Small intestine (tissue), 7 donors: ENCODE data around the gene CD7. TPM values are rescaled to one million over a fixed set of nuclear protein-coding genes. Genes with fewer than 3 reads are reported as not detected.

Experiments used
- DNase-seq, 2 donors: peaks; one replicate each; pipeline versions ENCODE4 v3.0.0 to v3.0.0-alpha.2; 2013
- FAIRE-seq: peaks from 2 replicates; lab custom pipeline; 2012; peaks lifted over from hg19 to GRCh38; lab: Jason Lieb, UNC
- H3K27ac ChIP-seq, 3 donors: one replicate each; pipeline ENCODE4 v1.5.1; 2013; ENCODE audit warnings: low read length in 2 of 3, mild to moderate bottlenecking in 2 of 3, control low read depth in 1 of 3, inconsistent platforms in 1 of 3, low read depth in 1 of 3, moderate library complexity in 1 of 3
- H3K27me3 ChIP-seq, 3 donors: one replicate each; pipeline ENCODE4 v1.6.1; 2013; ENCODE audit warnings: low read length in 3 of 3, inconsistent platforms in 1 of 3; ENCODE audit not compliant: control insufficient read depth in 3 of 3, insufficient read depth in 3 of 3
- H3K36me3 ChIP-seq, 3 donors: one replicate each; pipeline ENCODE4 v1.6.1; 2013; ENCODE audit warnings: low read length in 3 of 3, inconsistent platforms in 1 of 3, low read depth in 1 of 3, mild to moderate bottlenecking in 1 of 3, moderate library complexity in 1 of 3; ENCODE audit not compliant: control insufficient read depth in 3 of 3, insufficient read depth in 2 of 3
- H3K4me1 ChIP-seq, 3 donors: one replicate each; pipeline ENCODE4 v1.6.1; 2013; ENCODE audit warnings: low read length in 2 of 3, inconsistent platforms in 1 of 3, low read depth in 1 of 3, mild to moderate bottlenecking in 1 of 3, moderate library complexity in 1 of 3; ENCODE audit not compliant: control insufficient read depth in 3 of 3, insufficient read depth in 2 of 3
- H3K4me3 ChIP-seq, 3 donors: one replicate each; pipeline ENCODE4 v1.5.1; 2013; ENCODE audit warnings: low read length in 3 of 3, control low read depth in 1 of 3, inconsistent platforms in 1 of 3, low read depth in 1 of 3, mild to moderate bottlenecking in 1 of 3, moderate library complexity in 1 of 3
- H3K9me3 ChIP-seq, 2 donors: one replicate each; pipeline ENCODE4 v1.6.1; 2013; ENCODE audit warnings: low read depth in 1 of 2, low read length in 1 of 2; ENCODE audit not compliant: control insufficient read depth in 2 of 2, insufficient read depth in 1 of 2
- WGBS, 3 donors: extraction: QIAGEN DNeasy Blood & Tissue Kit; methylation state at CpG; one replicate each; pipeline ENCODE4 v1.1.7; 2013; 5-methylcytosine and 5-hydroxymethylcytosine counted together
- polyA plus RNA-seq, 4 donors: library from polyadenylated mRNA; stranded (reverse) in 3 of 4; unstranded in 1 of 4; fragments of 200-250 nt in 3 of 4; fragments of 120-200 nt in 1 of 4; gene quantifications; one replicate each; pipeline versions ENCODE4 v1.2.1 to v1.2.3, GENCODE V29; 2013
- donor health status: healthy with polysubstance abuse.
- donor health status: control.
- donor health status: control.
- donor health status: Bipolar disorder and iron deficiency.
- donor health status: healthy.

Gene CD7
- polyA plus RNA-seq, 4 donors, result 3.4 to 10.8 (median 7.7) TPM

GRCh38 chr17:82357394-82357793 is 40.0 kb upstream of the CD7 start:
- DNase-seq, result no peak
- WGBS, 3 donors, result 26 to 50% (median 28%) methylated on average over 2 of the region's 2 CpGs

DNA sequence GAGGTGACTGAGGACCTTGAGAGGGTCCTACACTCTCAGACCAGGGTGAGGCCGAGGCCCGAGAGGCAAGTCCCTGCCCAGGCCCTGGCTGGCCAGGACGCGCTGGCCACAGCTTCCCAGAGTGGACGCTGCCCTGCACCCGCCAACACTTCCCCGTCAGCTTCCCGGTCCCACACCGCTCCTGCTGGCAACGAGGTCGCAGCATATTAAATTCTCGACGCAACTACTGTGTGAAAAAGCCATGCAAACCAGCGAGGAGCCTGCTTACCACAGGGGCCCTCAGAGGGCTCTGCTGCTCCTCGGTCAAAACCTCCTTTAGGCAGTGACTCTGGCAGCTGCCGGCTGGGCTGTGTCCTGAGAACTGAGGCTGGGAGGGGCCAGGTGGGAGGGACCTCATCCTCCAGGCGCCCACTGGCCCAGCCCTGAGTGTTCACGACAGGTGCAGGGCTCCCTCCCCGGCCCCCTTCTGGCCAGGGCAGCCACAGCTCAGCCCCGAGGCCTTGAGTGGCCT is 39.5 kb upstream of the CD7 start:
- DNase-seq (no peak), FAIRE-seq (no peak)
- WGBS, 3 donors, result 31 to 52% (median 41%) methylated on average over 19 to 20 of the region's 20 CpGs
- H3K9me3 ChIP-seq, result no peaks in the 10 kb centered on the region
- H3K27ac ChIP-seq, result no peak overlapping the region
- peaks cover 0 to 22% (median 6%) of the 10 kb centered on the region in 3 donors for H3K27me3 ChIP-seq
- no peak overlapping the region for H3K4me3 ChIP-seq
- peaks cover 0 to 1% (median 0%) of the 10 kb centered on the region in 3 donors for H3K4me1 ChIP-seq
- no peaks in the 10 kb centered on the region for H3K36me3 ChIP-seq

More at GRCh38 chr17:82357394-82357793, 40.0 kb upstream of the CD7 start:
- no peaks in the 10 kb centered on the region for H3K36me3 ChIP-seq
- H3K27me3 ChIP-seq, result peaks cover 0 to 22% (median 6%) of the 10 kb centered on the region in 3 donors
- no peaks in the 10 kb centered on the region for H3K4me1 ChIP-seq
- H3K27ac ChIP-seq, result no peak overlapping the region
- no peaks in the 10 kb centered on the region for H3K9me3 ChIP-seq
- no peak overlapping the region for H3K4me3 ChIP-seq
- no peak for FAIRE-seq

- FAIRE-seq (no peak), DNase-seq (no peak)
- 48 to 74% (median 63%) methylated on average over 11 of the region's 11 CpGs for WGBS, 3 donors
- Histone ChIP-seq H3K27ac (no peak overlapping the region), H3K4me1 (peaks cover 0 to 2% (median 0%) of the 10 kb centered on the region in 3 donors), H3K27me3 (peaks cover 0 to 22% (median 6%) of the 10 kb centered on the region in 3 donors), H3K4me3 (no peak overlapping the region), H3K36me3 (no peaks in the 10 kb centered on the region), H3K9me3 (no peaks in the 10 kb centered on the region)
Measured at GRCh38 chr17:82355770-82356427, 38.5 kb upstream of the CD7 start.

DNA sequence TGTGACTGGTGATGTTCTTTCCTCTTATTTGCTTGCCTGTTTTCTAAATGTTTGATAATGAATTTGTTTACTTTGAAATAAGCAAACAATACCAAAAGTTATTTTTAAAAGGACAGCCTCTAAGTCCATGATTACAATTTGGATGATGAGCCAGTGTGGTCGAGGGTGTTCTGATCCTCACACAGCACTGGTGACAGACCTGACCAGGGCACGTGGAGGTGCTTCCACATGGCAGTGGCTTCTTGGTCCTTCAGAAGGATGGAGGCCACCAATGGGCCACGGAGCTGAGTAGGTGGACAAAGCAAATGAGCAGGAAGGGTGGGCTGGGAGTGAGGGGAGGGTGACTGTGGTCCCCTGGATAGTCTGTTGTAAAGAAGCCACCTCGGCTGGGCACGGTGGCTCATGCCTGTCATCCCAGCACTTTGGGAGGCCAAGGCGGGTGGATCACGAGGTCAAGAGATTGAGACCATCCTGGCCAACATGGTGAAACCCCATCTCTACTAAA is 37.4 kb upstream of the CD7 start:
- Histone ChIP-seq H3K36me3 (no peaks in the 10 kb centered on the region), H3K27ac (no peak overlapping the region), H3K27me3 (peaks cover 0 to 22% (median 4%) of the 10 kb centered on the region in 3 donors), H3K4me1 (peaks cover 0 to 2% (median 0%) of the 10 kb centered on the region in 3 donors), H3K4me3 (no peak overlapping the region), H3K9me3 (no peaks in the 10 kb centered on the region)
- FAIRE-seq (no peak), DNase-seq (no peak)
- whole genome bisulfite sequencing, 3 donors, result 81 to 84% (median 82%) methylated on average over 7 of the region's 7 CpGs

GRCh38 chr17:82353484-82353883 is 36.1 kb upstream of the CD7 start:
- Histone ChIP-seq H3K27me3 (peaks cover 0 to 11% (median 0%) of the 10 kb centered on the region in 3 donors), H3K36me3 (no peaks in the 10 kb centered on the region), H3K9me3 (no peaks in the 10 kb centered on the region), H3K27ac (no peak overlapping the region), H3K4me3 (no peak overlapping the region), H3K4me1 (peaks cover 0 to 6% (median 0%) of the 10 kb centered on the region in 3 donors)
- FAIRE-seq (no peak), DNase-seq (no peak)
- WGBS, 3 donors, result 31 to 73% (median 42%) methylated on average over 8 of the region's 8 CpGs

GRCh38 chr17:82351713-82352488 is 34.5 kb upstream of the CD7 start:
- Histone ChIP-seq H3K27ac (no peak overlapping the region), H3K4me3 (no peak overlapping the region), H3K36me3 (no peaks in the 10 kb centered on the region), H3K9me3 (no peaks in the 10 kb centered on the region), H3K27me3 (peaks cover 0 to 9% (median 0%) of the 10 kb centered on the region in 3 donors), H3K4me1 (peaks cover 0 to 6% (median 0%) of the 10 kb centered on the region in 3 donors)
- FAIRE-seq, result no peak
- DNase-seq, result peak; percentile 79 to 91
- 34 to 37% (median 36%) methylated on average over 26 of the region's 26 CpGs for WGBS, 3 donors

DNA sequence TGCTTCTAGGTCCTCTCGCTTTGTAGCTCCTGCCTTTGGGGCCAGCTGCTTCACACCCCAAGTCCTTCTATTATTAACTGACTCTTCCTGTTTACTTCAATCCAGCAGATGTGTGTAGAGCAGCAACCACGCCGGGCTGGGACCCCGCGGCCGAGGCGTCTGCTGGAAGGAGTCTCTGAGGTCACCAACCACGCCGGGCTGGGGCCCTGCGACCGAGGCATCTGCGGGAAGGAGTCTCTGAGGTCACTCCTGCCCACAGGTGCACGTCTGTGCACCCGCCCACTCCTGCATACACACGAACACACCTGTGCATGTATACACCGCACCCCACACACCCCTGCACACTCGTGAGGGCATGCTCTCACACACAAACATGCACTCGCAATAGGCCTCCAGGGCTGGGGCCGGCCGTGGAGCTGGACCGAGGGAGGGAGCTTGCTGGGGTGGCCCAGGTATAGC is 33.9 kb upstream of the CD7 start:
- Histone ChIP-seq H3K27me3 (peaks cover 0 to 5% (median 0%) of the 10 kb centered on the region in 3 donors), H3K9me3 (no peaks in the 10 kb centered on the region), H3K27ac (no peak overlapping the region), H3K4me3 (no peak overlapping the region), H3K4me1 (peaks cover 0 to 9% (median 0%) of the 10 kb centered on the region in 3 donors), H3K36me3 (no peaks in the 10 kb centered on the region)
- DNase-seq (no peak), FAIRE-seq (no peak)
- WGBS, 3 donors, result 39 to 53% (median 49%) methylated on average over 21 of the region's 21 CpGs
